HG03342 (cell line): Measurements from ENCODE around the gene DNM1.
"Not testable (repeated sequence)": the region's sequence is repeated elsewhere in the genome, so short reads cannot be mapped to it uniquely, and the experiment has no call there.

ENCODE experiments used
- ATAC-seq: cut with Tn5 transposase; IDR thresholded peaks from one replicate; pipeline ENCODE4 v1.9.1; 2021; ENCODE audit warnings: mild to moderate bottlenecking, moderate library complexity; ENCODE audit not compliant: unreplicated experiment

DNM1 gene

GRCh38 chr9:128175726-128176125 lies 27.5 kb upstream of the DNM1 start:
- ATAC-seq = no peak

- ATAC-seq = no peak
Observed at GRCh38 chr9:128178806-128179431, 24.3 kb upstream of the DNM1 start.

- ATAC-seq = no peak
Observed at GRCh38 chr9:128180001-128180400, 23.2 kb upstream of the DNM1 start.

- no peak for ATAC-seq
Observed at GRCh38 chr9:128180447-128180846, 22.7 kb upstream of the DNM1 start.

GRCh38 chr9:128181480-128181879 lies 21.7 kb upstream of the DNM1 start:
- ATAC-seq = not testable (repeated sequence)

GRCh38 chr9:128182893-128183588 lies 20.1 kb upstream of the DNM1 start:
- no peak for ATAC-seq

GRCh38 chr9:128185979-128186965 lies 16.9 kb upstream of the DNM1 start:
- ATAC-seq = no peak

- no peak for ATAC-seq
Observed at GRCh38 chr9:128187361-128187760, 15.8 kb upstream of the DNM1 start.

GRCh38 chr9:128188209-128188608 lies 15.0 kb upstream of the DNM1 start:
- no peak for ATAC-seq

GRCh38 chr9:128190013-128190412 lies 13.2 kb upstream of the DNM1 start:
- ATAC-seq = no peak

- no peak for ATAC-seq
Observed at GRCh38 chr9:128190516-128191405, 12.4 kb upstream of the DNM1 start.

GRCh38 chr9:128191406-128192046 lies 11.7 kb upstream of the DNM1 start, which contains the start of gene CIZ1:
Gene CIZ1, minus strand, starts transcription at chr9:128191572. Its CDS starts 715 bp downstream, at chr9:128190857.
- peak; percentile 81 for ATAC-seq

GRCh38 chr9:128192601-128193371 lies 10.4 kb upstream of the DNM1 start:
- ATAC-seq = no peak

GRCh38 chr9:128193469-128194096 lies 9.6 kb upstream of the DNM1 start:
- ATAC-seq = no peak

- no peak for ATAC-seq
Observed at GRCh38 chr9:128201441-128202369, 1.5 kb upstream of the DNM1 start.

- ATAC-seq = no peak
Observed at GRCh38 chr9:128202648-128203023, 543 bp upstream of the DNM1 start.

- ATAC-seq = no peak
Observed at GRCh38 chr9:128203707-128204551, 750 bp downstream of the DNM1 start.
